H1 (cell line): ENCODE measurements around the gene TFE3. TPM values are rescaled to one million over a fixed set of nuclear protein-coding genes. Genes with fewer than 3 reads are reported as not detected.
A peak's percentile ranks its signal among the peaks of the same experiment; 100 is the strongest.

Experiments used
- CBX8 ChIP-seq: fragments of 300-800, 300-1000 bp; sonication (generic); IDR thresholded peaks from 2 replicates; pipeline ENCODE4 v1.7.1; 2016; ENCODE audit warnings: low read depth, low read length, borderline replicate concordance
- CEBPB ChIP-seq: IDR thresholded peaks from 2 replicates; pipeline ENCODE4 v1.6.1; 2012; ENCODE audit warnings: low read depth, low read length
- CHD2 ChIP-seq: IDR thresholded peaks from 2 replicates; pipeline ENCODE4 v1.6.1; 2012; ENCODE audit warnings: low read length, improper control_type of control experiment
- CREB1 ChIP-seq: IDR thresholded peaks from 2 replicates; pipeline ENCODE4 v1.6.1; 2012; ENCODE audit warnings: inconsistent platforms
- CTBP2 ChIP-seq: IDR thresholded peaks from 2 replicates; pipeline ENCODE4 v1.7.0; 2011; ENCODE audit warnings: borderline replicate concordance, mild to moderate bottlenecking, moderate library complexity, mixed read lengths, low read length; ENCODE audit not compliant: insufficient read depth, insufficient read length
- CTCF ChIP-seq, 3 experiments: IDR thresholded peaks; 1 replicate in 2 of 3; 2 replicates in 1 of 3; pipeline versions ENCODE4 v1.5.1 to v1.6.1; 2011; ENCODE audit warnings: low read length in 3 of 3, mild to moderate bottlenecking in 3 of 3, inconsistent platforms in 2 of 3, low read depth in 1 of 3, moderate library complexity in 1 of 3; ENCODE audit not compliant: insufficient read depth in 1 of 3; ENCODE audit errors: control extremely low read depth in 1 of 3
- E2F6 ChIP-seq: IDR thresholded peaks from 2 replicates; pipeline ENCODE4 v1.6.1; 2012; ENCODE audit warnings: inconsistent platforms
- GABPA ChIP-seq: IDR thresholded peaks from 2 replicates; pipeline ENCODE4 v1.6.1; 2011; ENCODE audit warnings: mild to moderate bottlenecking, low read length, moderate library complexity, borderline replicate concordance; ENCODE audit not compliant: insufficient read depth
- GTF2F1 ChIP-seq: IDR thresholded peaks from 2 replicates; pipeline ENCODE4 v1.6.1; 2012; ENCODE audit warnings: low read depth, low read length, improper control_type of control experiment, borderline replicate concordance
- HDAC6 ChIP-seq: IDR thresholded peaks from one replicate; pipeline ENCODE4 v1.7.1; 2012; ENCODE audit warnings: low read depth, mild to moderate bottlenecking, inconsistent platforms, low read length, moderate library complexity
- NANOG ChIP-seq: IDR thresholded peaks from 2 replicates; pipeline ENCODE4 v1.6.1; 2011; ENCODE audit warnings: low read length, low read depth, mild to moderate bottlenecking, inconsistent platforms; ENCODE audit not compliant: insufficient read depth, poor library complexity, severe bottlenecking
- POLR2AphosphoS5 ChIP-seq: IDR thresholded peaks from 2 replicates; pipeline ENCODE4 v1.6.1; 2011; ENCODE audit warnings: low read depth, low read length
- RAD21 ChIP-seq, 2 experiments: IDR thresholded peaks in 1 of 2; conservative IDR thresholded peaks in 1 of 2; 2 replicates each; pipeline ENCODE4 v1.6.1; 2011; ENCODE audit warnings: low read depth in 2 of 2, low read length in 2 of 2, improper control_type of control experiment in 1 of 2, inconsistent platforms in 1 of 2, mild to moderate bottlenecking in 1 of 2, moderate library complexity in 1 of 2
- RNF2 ChIP-seq: fragments of 200-900, 300-1000 bp; sonication (generic); IDR thresholded peaks from 2 replicates; pipeline ENCODE4 v1.7.1; 2016; ENCODE audit warnings: borderline replicate concordance, low read depth, mild to moderate bottlenecking, antibody characterized with exemption, low read length; ENCODE audit not compliant: poor library complexity, severe bottlenecking; ENCODE audit errors: missing control alignments
- SAP30 ChIP-seq: fragments of 300-600 bp; sonication (generic); IDR thresholded peaks from 2 replicates; pipeline ENCODE4 v1.7.1; 2012; ENCODE audit warnings: low read length, moderate library complexity, mild to moderate bottlenecking, inconsistent platforms; ENCODE audit not compliant: insufficient read depth, insufficient replicate concordance
- SIN3A ChIP-seq, 2 experiments: IDR thresholded peaks in 1 of 2; conservative IDR thresholded peaks in 1 of 2; 2 replicates each; pipeline ENCODE4 v1.6.1; 2011 to 2012; ENCODE audit warnings: low read length in 2 of 2, improper control_type of control experiment in 1 of 2, low read depth in 1 of 2, mild to moderate bottlenecking in 1 of 2
- SP4 ChIP-seq: IDR thresholded peaks from 2 replicates; pipeline ENCODE4 v1.6.1; 2012; ENCODE audit warnings: low read length, inconsistent platforms
- TAF1 ChIP-seq: IDR thresholded peaks from 2 replicates; pipeline ENCODE4 v1.6.1; 2011; ENCODE audit warnings: mild to moderate bottlenecking, low read depth, low read length
- ZNF274 ChIP-seq: IDR thresholded peaks from 2 replicates; pipeline ENCODE4 v1.7.0; 2012; ENCODE audit warnings: low read length, borderline replicate concordance; ENCODE audit errors: extremely low read depth
- polyA plus RNA-seq, 7 experiments: library from polyadenylated mRNA; depleted of rRNA in 3 of 7; stranded (reverse) in 5 of 7; unstranded in 2 of 7; fragments of >200 nt in 5 of 7; fragments of 200-250 nt in 2 of 7; gene quantifications; 1 replicate in 5 of 7; 2 replicates in 1 of 7; 4 replicates in 1 of 7; pipeline versions ENCODE4 v1.2.1 to v1.2.3, GENCODE V29; 2011 to 2013; ENCODE audit warnings: missing spikeins in 2 of 7, mixed read lengths in 2 of 7
- total RNA-seq: library from RNA; stranded (reverse); fragmentation: NEBNext Ultra II Directional; extraction: Animal tissue kit (Norgen Biotek cat#: 25700); gene quantifications from 2 replicates; pipeline ENCODE4 v1.2.1, GENCODE V29; 2021

Gene TFE3
- total and polyA plus RNA-seq, 2 of the 8 experiments (the other 6 are each of a cell fraction or from before 2014, with no cell fraction given) = 33.7 to 52.9 TPM

GRCh38 chrX:49002091-49002935, 40.8 kb downstream of the TFE3 start, which contains the start of gene GRIPAP1 (continued):
- TF ChIP-seq CTCF (IDR thresholded peaks at IDR 0.05; ENCODE audit: control extremely low read depth in 1 of 3, insufficient read depth in 1 of 3, low read depth in 1 of 3, low read length in 3 of 3) (no peak), CHD2 (no peak), RNF2 (no peak), GABPA (no peak), GTF2F1 (no peak), ZNF274 (no peak), CTBP2 (no peak), CREB1 (0 out of 2 replicates have a peak, but pooled peaks have one; percentile 10), TAF1 (peak; percentile 95), CBX8 (no peak), E2F6 (no peak), NANOG (no peak), SIN3A (conservative IDR thresholded peaks at IDR 0.05 in 1 of 2, IDR thresholded peaks at IDR 0.05 in 1 of 2; ENCODE audit: low read depth in 1 of 2, low read length in 2 of 2) (no peak), HDAC6 (no peak), CEBPB (peak; percentile 34; the same call in 1 of the 2 replicates), POLR2AphosphoS5 (peak; percentile 69; the same call in 1 of the 2 replicates), SP4 (0 out of 2 replicates have a peak, but pooled peaks have one; percentile 40), RAD21 (IDR thresholded peaks at IDR 0.05 in 1 of 2, conservative IDR thresholded peaks at IDR 0.05 in 1 of 2; ENCODE audit: low read depth in 2 of 2, low read length in 2 of 2) (no peak), SAP30 (no peak)
